Endothelial cell (in vitro differentiated cells): ENCODE measurements around the gene OLIG3. TPM values are rescaled to one million over a fixed set of nuclear protein-coding genes. Genes with fewer than 3 reads are reported as not detected.
A peak's percentile ranks its signal among the peaks of the same experiment; 100 is the strongest.

Experiments
- DNase-seq: peaks from one replicate; pipeline ENCODE4 v3.0.0; 2021; ENCODE audit warnings: low spot score
- H3K27ac Mint-ChIP-seq: one replicate; pipeline ENCODE4 v1.8.0; 2021; ENCODE audit warnings: mixed read lengths, inconsistent platforms; ENCODE audit not compliant: unreplicated experiment
- H3K27me3 Mint-ChIP-seq: one replicate; pipeline ENCODE4 v1.8.0; 2021; ENCODE audit warnings: mild to moderate bottlenecking, moderate library complexity, mixed read lengths, inconsistent platforms; ENCODE audit not compliant: unreplicated experiment
- H3K36me3 Mint-ChIP-seq: one replicate; pipeline ENCODE4 v1.8.0; 2021; ENCODE audit warnings: mild to moderate bottlenecking, low read depth, mixed read lengths, inconsistent platforms; ENCODE audit not compliant: unreplicated experiment
- H3K4me1 Mint-ChIP-seq: one replicate; pipeline ENCODE4 v1.8.0; 2021; ENCODE audit warnings: mild to moderate bottlenecking, mixed read lengths, inconsistent platforms; ENCODE audit not compliant: unreplicated experiment
- H3K4me3 Mint-ChIP-seq: one replicate; pipeline ENCODE4 v1.8.0; 2021; ENCODE audit warnings: mild to moderate bottlenecking, mixed read lengths, inconsistent platforms; ENCODE audit not compliant: unreplicated experiment
- H3K9me3 Mint-ChIP-seq: one replicate; pipeline ENCODE4 v1.8.0; 2021; ENCODE audit warnings: mixed read lengths, inconsistent platforms; ENCODE audit not compliant: unreplicated experiment
- CTCF ChIP-seq: fragments of 200-600 bp; sonication (generic); IDR thresholded peaks from one replicate; pipeline ENCODE4 v1.5.0; 2021; ENCODE audit warnings: antibody characterized with exemption; ENCODE audit not compliant: unreplicated experiment
- total RNA-seq: library from RNA; stranded (reverse); fragmentation: NEBNext Ultra II Directional; extraction: Animal tissue kit (Norgen Biotek cat#: 25700); gene quantifications from one replicate; pipeline ENCODE4 v1.2.1, GENCODE V29; 2021; ENCODE audit not compliant: unreplicated experiment

OLIG3 gene
- total RNA-seq, 1 donor from 2014 or later: not detected

- Mint-ChIP-seq H3K9me3 (no peaks in the 10 kb centered on the region), H3K27me3 (peaks cover 29% of the 10 kb centered on the region), H3K36me3 (peaks cover 5% of the 10 kb centered on the region), H3K27ac (no peak overlapping the region), H3K4me3 (peak overlapping the region; percentile 21), H3K4me1 (peaks cover 29% of the 10 kb centered on the region)
- TF ChIP-seq CTCF: no peak
- peak; percentile 42 for DNase-seq
Measured at GRCh38 chr6:137495703-137496336, 1.6 kb upstream of the OLIG3 start.

DNA sequence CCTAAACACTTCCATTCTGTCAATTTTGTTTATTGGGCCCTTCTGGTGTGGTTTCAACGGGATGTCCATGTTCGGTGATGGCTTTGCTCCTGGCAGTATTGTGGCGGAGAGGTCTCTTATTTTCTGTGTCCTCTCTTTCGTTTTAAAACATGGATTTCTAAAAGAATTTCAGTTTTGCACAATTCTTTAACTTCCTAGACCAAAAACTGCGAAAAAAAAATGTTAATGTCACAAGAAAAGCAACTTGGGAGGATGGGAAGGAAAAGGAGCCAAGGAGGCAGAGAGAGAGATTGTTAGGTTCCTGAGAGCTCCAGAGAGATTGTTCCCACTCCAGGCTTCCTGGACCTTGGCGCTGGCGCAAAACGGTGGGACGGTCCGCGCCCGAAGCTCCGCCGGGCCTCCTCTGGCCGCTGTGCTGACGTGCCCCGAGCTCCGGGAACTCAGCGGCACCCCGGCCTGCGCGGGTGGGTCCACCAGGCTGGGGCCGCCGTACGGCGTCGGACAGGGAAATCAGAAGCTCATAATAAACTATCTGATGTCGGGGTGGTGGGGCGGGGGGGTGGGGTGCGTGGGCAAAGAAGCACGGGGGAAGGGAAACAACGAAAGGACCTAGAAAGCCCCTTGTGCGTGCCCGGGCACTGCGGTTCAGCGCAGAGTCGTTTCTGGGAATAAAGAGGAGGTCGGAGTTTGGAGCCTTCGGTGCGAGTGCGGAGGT lies 951 bp upstream of the OLIG3 start:
- peak overlapping the region; percentile 87 for H3K27ac Mint-ChIP-seq
- H3K36me3 Mint-ChIP-seq: peaks cover 5% of the 10 kb centered on the region
- peak; percentile 45 for DNase-seq
- TF ChIP-seq CTCF: no peak
- peaks cover 33% of the 10 kb centered on the region for H3K4me1 Mint-ChIP-seq
- H3K9me3 Mint-ChIP-seq: no peaks in the 10 kb centered on the region
- H3K27me3 Mint-ChIP-seq: peaks cover 30% of the 10 kb centered on the region
- peak overlapping the region; percentile 82 for H3K4me3 Mint-ChIP-seq

DNA sequence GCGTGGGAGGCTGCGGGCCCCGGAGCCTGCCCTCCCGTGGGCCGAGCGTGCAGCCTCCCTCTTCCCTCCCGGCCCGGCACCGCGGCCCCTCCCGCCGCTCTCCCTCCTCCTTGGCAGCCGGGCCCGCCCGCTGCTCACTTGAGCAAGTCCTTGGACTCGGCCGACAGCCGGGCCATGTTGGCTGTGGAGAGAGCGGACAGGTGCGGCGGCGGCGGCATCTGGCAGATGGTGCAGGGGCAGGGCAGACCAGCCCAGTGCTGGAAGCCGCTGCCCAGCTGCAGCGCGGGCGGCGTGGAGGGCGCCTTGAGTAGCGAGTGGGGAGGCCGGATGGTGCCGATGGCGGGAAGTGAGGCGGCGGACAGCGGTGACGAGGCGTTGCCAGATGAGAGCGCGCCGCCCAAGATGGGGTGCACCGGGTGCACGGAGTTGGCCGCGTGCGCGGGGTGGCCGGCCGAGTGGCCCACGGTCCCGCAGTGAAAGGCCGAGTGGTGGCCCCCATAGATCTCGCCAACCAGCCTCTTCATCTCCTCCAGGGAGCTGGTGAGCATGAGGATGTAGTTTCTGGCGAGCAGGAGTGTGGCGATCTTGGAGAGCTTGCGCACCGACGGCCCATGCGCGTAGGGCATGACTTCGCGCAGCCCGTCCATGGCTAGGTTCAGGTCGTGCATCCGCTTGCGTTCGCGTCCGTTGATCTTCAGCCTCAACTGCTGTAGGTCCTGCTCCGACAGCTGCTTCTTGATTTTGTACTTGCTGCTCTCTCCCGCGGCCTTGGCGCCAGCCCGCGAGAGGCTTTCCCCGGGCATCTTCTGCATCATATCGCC lies 766 bp downstream of the OLIG3 start:
- peaks cover 5% of the 10 kb centered on the region for H3K36me3 Mint-ChIP-seq
- H3K4me1 Mint-ChIP-seq: peaks cover 40% of the 10 kb centered on the region
- peak overlapping the region; percentile 78 for H3K4me3 Mint-ChIP-seq
- peaks cover 38% of the 10 kb centered on the region for H3K27me3 Mint-ChIP-seq
- DNase-seq: no peak
- no peaks in the 10 kb centered on the region for H3K9me3 Mint-ChIP-seq
- H3K27ac Mint-ChIP-seq: no peak overlapping the region
- TF ChIP-seq CTCF: no peak

GRCh38 chr6:137492289-137493217 lies 1.6 kb downstream of the OLIG3 start:
- no peak overlapping the region for H3K4me3 Mint-ChIP-seq
- H3K4me1 Mint-ChIP-seq: peaks cover 34% of the 10 kb centered on the region
- no peaks in the 10 kb centered on the region for H3K9me3 Mint-ChIP-seq
- H3K27me3 Mint-ChIP-seq: peaks cover 40% of the 10 kb centered on the region
- H3K27ac Mint-ChIP-seq: peak overlapping the region; percentile 26
- DNase-seq: no peak
- TF ChIP-seq CTCF: no peak
- H3K36me3 Mint-ChIP-seq: peaks cover 5% of the 10 kb centered on the region
